Stimulated activated CD8-positive, alpha-beta memory T cell treated with anti-CD3 and anti-CD28 coated beads, Interleukin-12 subunit alpha, Interleukin-12 subunit beta, amount 100 ng/mL, for 24 hours (primary cell): ENCODE results near the gene RBM38.

Experiments used
- DNase-seq: peaks from one replicate; pipeline ENCODE4 v3.0.0-alpha.2; 2020; ENCODE audit errors: extremely low read depth

The RBM38 gene

DNA sequence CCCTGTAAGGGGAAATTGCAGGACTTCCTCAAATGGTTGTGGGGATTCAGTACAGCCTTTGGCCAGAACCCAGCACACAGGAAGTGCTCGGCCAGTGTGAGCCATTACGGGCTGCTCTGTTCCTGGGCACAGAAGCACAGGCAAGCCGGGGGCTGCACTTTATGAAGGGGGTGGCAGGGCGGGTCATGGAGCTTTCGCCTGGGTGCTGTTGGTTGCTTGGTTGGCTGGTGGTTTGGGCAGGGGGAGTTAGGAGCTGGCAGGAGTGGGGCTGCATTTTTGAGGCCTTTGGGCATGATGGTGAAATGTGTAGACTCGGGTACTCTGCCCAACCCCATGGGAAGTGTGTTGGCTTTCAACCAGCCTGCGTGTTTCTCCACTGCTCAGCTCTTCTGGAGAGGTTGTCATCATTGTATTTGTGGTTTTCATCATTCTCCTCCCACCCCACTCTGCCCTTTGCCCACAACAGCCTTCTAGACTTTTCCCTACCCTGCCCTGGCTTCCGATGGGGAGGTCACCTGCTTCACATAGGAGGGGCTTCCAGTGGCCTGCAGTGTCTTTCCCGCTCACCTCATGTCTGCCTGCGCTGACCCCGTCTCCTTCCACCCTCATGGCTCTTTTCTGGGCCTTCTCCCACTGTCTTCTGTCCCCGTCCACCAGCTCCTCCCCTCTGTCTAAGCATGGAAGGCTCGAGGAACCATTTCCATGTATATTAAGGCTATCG, 16.1 kb upstream of the RBM38 start:
- DNase-seq, result no peak

GRCh38 chr20:57375652-57376230, 15.5 kb upstream of the RBM38 start:
- DNase-seq, result no peak

GRCh38 chr20:57377350-57377749, 13.8 kb upstream of the RBM38 start:
- no peak for DNase-seq

DNA sequence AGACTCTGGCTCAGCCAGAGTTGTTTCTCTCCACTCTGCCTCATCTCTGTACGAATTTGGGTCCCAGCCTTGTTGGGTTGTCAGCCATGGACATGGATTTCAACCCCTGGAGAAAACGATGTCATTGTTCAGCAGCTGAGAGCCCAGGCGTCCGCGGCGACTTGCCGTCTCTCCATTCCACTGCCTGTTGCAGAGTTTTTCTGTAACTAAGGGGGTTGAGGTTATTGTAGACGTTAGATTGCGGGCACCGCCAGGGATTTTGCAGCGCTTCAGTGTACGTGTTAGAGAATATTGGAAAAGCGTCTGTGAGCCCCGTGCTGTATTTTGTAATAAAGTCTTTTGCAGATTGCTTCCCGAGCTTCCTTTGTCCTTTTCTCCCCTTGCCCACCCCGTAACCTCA, 13.1 kb upstream of the RBM38 start:
- DNase-seq, result no peak

GRCh38 chr20:57378646-57379262, 12.4 kb upstream of the RBM38 start:
- no peak for DNase-seq

DNA sequence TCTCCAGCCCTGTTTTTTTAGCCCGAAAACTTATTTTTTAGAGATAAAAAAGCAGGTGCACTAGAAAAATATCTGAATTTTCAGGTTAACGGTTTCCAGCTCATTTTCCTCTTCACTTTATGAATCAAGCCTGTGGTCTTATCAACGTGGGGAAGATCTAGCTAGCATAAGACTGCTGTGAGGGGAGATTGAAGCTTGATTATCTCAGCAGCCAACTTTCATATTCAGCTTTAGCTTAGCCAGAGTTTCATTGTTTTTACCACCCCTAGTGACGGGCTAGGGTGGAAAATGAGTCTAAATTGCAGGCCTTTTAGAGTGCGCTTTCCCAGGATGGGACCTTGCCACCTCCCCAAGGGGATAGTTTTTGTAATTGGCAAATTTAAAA, 11.9 kb upstream of the RBM38 start:
- no peak for DNase-seq

DNA sequence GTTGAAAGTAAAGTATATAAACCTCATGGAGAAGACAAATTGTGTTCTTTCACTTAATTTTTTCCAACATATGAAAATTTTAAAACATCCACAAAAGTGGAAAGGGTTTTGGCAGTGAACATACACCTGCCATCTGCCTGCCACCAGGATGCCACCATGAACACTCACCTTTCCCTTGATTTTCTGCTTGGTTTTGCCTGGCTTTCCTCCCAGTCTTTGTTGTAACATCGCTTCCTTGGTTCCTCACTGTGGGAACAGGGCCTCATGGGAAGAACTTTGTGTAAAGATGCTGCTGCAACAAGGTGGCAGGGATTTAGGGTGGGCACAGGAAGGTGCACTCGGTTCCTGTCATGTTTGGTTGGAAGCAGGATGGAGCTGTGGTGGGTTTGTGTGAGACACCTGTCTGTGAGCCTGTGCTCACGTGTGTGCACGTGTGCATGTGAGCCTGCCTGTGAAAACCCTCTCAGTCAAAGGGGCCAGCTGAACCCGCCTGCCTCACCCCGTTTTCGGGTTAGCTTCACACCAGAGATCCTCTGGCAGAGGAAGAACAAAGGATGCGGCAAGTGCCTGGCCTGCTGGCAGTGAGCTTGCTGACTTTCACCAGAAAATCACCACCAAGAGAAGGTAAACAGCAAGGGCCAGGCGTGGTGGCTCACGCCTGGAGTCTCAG, 11.0 kb upstream of the RBM38 start:
- no peak for DNase-seq

DNA sequence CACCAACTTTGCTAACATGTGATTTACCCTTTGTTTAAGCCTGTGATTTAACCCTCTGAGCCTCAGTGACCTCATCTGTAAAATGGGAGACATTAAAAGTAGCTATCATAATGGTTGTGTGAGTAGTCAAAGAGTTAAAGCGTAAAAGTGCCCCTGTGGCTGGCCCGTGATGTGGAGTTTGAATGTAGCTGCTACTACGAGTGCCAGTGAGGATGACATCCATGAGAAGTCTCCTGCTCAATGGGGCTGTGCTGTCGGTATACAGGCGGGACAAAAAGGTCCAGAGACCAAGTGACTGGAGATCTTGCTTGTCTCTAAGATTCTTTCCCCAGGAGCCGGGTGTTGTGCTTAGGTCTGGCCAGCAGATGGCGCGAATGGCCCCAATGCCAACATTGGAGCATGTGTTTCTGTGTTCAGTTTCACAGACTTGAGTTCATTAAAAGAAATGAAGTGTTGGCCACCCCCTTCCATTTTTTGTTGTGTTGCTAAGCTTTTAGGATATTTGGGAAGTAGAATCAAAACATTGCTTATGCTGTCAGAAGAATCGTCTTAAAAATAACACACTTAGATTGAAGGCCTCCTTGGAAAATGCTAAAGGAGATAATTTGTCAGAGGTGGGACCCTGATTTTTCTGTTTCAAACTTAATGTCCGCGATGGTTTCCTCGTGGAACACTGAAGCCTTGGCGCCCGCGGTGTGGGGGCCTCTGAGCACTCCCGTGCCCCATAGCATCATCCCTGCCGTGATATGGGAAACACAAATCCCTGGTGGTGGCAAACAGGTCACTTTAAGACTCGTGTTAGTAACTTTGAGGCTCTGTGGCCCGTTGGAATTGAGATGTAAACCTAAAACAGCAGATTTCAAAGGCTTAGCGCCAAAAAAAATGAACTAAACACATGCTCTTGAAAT, 9.3 kb upstream of the RBM38 start:
- no peak for DNase-seq

- no peak for DNase-seq
Measured at GRCh38 chr20:57382516-57382915, 8.7 kb upstream of the RBM38 start.

DNA sequence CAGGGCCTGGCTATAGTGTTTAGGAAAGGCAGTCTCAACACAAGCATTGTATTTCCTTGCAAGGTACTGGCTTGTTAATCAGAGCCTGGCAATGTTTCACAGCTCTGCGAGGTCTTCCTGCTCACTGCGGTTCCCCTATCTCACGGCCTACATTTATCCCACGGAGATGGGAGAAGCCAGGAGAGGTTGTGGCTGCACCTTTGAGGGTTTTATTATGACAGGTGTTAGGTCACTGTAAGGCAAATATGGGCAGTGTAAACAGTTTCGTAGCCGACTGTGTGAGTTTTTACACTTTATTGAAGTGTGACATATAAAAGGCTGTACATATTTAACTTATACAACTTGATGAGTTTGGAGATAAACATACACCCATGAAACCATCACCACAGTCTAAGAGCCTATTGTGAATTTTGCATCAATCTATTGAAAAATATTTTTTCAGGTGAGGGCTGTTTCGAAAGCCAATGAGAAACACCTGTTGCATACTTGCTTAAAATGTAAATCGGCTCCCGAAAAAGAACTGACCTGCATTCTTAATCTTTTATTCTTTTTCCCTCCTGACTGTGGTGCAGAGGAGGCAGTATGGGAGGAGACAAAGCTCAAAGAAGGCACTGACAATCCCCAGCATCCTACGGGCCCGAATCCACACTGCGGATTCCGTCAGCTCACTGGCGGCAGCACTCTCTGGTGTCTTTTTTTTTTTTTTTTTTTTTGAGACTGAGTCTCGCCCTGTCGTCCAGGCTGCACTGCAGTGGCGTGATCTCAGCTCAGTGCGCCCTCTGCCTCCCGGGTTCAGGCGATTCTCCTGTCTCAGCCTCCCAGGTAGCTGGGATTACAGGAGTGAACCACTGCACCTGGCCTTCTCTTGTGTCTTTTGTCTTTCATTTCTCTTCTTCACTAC, 7.5 kb upstream of the RBM38 start:
- DNase-seq, result no peak

- DNase-seq, result no peak
Measured at GRCh38 chr20:57384486-57384885, 6.7 kb upstream of the RBM38 start.

DNA sequence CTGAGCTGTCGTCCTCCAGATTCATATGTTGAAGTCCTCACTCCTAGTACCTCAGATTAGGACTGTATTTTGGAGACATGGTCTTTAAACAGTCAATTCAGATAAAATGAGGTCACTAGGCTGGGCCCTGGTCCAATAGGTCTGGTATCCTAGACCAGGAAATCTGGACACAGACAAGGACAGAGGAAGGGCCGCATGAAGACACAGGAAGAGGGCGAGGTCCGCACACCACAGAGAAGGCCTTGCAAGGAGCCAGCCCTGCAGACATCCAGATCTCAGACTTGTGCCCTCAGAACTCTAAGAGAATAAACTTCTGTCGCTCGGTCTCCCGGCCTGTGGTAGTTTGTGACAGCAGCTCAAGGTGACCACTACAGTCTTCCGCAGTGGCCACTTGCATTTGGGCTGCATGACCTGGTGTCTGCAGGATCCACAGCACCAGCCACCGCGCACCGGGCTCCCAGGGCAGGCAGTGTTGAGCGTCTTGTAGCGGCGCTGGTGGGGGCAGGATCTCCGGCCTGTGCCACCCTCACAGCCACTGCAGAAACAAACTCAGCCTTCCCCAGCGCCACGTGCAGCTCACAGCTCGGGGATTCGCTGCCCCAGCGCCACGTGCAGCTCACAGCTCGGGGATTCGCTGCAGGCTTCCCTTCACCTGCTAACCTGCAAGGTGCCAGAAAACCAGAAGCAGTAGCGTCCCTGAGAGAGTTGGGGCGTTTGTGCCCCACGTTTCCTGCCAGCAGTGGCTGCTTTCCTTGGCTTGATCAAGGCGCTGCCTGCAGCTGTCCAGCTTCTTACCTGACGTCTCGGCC, 6.0 kb upstream of the RBM38 start:
- DNase-seq, result no peak

DNA sequence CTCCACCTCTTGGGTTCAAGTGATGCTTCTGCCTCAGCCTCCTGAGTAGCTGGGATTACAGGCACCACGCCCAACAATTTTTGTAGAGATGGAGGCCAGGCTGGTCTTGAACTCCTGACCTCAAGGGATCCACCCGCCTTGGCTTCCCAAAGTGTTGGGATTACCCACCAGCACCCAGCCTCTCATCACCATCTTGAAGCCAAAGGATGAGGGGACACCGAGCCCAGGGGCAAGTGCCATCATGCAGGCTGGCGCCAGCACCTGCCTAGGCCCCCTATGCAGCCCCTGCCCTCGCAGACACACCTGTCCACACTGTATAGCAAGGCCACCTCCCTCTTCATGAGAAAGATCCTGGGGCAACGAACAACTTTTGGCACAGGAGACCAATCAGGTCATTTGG, 5.3 kb upstream of the RBM38 start:
- DNase-seq, result no peak

- no peak for DNase-seq
Measured at GRCh38 chr20:57386762-57387161, 4.4 kb upstream of the RBM38 start.

DNA sequence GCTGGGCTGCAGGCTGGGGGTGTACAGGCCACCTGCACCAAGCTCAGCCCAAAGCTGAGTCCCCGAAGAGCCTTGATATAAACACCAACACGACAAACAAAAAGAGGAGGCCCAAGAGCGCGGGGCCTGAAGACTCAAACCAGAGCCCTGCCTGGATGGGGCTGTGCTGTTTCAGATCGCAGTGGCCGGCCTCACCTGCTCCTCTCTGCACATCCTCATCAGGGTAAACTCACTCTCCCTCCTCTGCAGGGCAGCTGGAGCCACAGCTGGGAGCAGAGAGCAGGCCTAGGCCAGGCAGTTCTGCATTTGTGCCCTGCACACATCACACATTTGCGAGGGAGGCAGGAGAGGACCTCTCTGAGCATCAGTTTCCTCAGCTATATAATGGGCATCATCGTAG, 3.7 kb upstream of the RBM38 start:
- DNase-seq, result no peak

- DNase-seq, result no peak
Measured at GRCh38 chr20:57387945-57388371, 3.2 kb upstream of the RBM38 start.

DNA sequence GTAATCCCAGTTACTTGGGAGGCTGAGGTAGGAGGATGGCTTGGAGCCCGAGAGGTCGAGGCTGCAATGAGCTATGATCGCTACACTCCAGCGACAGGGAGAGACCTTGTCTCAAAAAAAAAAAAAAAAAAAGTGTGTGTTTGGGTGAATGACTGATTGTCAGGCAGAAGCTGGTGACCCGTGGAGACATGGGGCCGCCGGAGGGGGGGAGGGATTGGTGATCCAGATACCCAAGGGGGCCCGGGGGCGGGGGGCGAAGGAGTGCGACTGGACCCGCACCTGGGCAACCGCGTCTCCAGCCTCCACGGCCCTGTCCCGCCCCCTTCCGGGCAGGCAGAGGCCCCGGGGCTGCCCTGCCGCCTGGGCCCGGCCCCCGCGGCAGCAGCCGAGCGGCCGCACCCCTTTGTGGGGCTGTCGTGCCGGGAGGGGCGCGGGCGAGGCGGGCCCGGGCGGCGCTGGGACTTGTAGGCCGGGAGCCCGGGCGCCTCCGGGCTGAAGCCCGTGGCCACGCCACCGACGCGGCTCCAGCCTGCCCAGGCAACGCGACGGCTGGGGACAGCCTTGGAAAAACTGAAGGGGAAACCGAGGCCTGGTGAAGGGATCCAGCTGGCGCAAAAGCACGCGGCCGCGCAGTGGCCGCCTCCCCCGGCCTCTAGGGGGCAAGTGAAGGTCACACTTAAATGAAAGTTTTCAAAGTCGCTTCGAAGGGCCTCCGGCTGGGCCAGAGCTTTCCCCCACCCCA, 2.1 kb upstream of the RBM38 start:
- DNase-seq, result no peak

- no peak for DNase-seq
Measured at GRCh38 chr20:57389695-57390603, 1.2 kb upstream of the RBM38 start.
